TTC549 (cell line): Measurements from ENCODE around the gene GPAM.
"Not testable (repeated sequence)": the region's sequence is repeated elsewhere in the genome, so short reads cannot be mapped to it uniquely, and the experiment has no call there.

ENCODE experiments used
- FAIRE-seq: peaks from 2 replicates; lab custom pipeline; 2012; peaks lifted over from hg19 to GRCh38; lab: Jason Lieb, UNC

Gene GPAM

DNA sequence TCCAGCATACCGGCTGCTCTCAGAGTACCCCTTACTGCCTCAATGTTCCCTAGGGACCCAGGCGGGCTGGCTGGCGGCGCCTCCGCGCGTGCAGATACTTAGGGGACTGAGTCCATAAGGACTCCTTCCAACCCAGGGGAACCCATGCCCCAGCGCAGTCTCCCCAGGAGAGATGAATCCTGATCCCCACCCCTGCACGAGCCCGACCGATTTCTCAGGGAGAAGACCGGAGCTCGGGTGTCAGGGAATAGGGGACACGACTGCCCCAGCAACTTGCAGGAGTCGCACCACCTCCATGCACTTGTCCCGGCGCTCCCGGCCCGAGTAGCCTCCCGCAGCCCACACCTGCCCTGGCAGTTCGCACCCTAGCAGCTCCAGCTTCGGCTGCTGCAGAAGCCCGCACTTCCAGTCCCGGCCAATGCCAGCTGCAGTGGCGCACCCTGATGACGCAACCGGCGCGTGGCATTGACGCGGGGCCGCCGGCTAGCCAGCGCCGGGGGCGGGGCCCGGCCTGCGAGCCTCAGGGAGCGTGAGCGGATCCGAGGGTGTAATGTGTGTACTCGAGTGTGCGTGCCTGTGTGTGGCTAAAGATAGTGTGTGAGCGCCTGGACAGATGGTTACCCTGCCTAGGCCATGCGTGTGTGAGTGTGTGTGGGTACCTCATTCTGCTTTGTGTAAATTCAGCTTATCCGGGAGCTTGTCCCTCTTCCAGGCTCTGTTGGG, at the start of gene GPAM:
Gene GPAM, minus strand, starts transcription at position 437 of the 723 bp plus-strand sequence. CDS start 1,981 bp downstream, outside the sequence.
- no peak for FAIRE-seq

DNA sequence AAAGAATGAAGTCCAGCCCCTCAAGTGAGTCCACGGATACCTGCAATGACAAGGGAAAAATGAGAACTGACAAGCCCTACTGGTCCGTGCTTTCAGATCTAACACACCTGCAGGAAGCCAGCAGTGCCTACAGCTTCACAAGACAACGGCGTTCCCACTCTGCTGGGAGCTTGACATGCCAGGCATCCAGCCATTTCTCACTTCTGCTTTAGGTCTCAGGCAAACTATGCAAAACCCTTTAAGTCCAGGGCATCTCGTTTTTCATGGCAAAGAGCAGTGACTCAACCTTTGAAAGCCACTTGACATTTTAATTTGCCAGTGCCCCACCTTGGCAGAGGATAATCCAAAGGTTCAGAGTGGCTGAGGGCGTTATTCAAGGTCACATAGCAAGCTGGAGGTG, 49.1 kb upstream of the GPAM start:
- FAIRE-seq: no peak

DNA sequence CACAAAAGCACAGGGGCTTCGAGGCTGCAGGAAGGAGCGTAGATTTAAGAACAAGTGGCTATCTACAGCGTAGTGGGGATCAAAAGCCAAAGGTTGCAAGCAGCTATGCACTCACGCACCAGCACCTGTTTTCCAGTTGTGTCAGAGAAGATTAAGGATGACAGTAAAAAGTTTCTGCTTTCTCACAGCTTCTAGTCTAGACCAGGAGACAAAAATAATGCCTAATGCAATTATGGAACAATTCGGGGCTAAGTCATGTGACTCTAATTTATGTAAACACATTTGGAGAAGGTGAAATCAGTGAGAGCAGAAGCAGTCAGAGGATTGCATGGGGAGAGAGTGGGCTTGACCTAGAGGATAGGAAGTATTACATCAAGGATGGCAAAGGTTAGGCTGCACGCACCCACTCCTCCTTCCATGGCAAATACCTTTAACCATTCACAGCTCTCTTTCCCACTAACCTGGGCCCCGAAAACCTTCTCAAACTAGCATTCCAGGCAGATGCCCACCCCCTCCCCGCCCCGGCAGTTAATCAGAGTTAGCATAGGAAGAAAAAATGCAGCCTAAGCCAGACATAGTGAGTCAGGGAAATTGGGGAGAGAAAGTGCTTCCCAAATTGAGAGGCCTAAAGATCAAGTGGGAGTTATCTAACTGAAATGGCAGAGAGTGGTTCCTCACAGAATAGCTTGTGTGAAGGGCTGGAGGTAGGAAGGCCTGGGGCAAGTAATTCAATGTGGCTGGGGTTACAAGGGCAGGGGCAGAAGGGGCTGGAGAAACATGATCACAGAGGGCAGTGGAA, 48.2 kb upstream of the GPAM start:
- no peak for FAIRE-seq

DNA sequence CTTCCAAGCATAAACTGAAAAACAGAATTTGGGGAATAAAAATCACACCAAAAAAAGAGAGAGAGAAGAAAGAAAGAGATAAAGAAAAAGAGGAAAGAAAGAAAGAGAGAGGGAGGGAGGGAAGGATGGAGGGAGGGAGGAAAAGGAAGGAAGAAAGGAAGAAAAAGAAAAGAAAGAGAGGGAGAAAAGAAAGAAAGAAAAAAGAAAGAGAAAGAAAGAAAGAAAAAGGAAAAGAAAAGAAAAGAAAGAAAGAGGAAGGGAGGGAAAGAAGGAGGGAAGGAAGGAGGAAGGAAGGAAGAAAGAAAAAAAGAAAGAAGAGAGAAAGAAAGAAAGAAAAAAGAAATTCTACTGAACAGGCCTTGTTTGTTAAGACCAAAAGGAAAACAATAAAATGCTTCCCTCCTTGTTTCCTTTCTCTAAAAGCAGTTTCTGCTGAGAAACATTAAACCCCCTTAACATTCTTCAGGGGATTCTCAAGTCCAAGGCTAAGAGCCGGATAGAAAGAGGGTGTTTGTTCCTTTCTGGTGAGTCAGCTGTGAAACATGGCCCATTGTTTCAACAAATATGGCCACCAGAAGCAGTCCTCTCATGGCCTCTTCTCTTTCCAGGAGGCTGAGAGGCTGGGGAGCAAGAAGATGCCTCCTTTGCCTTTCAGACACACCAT, 46.9 kb upstream of the GPAM start:
- no peak for FAIRE-seq

GRCh38 chr10:112229901-112230300, 46.3 kb upstream of the GPAM start:
- no peak for FAIRE-seq

DNA sequence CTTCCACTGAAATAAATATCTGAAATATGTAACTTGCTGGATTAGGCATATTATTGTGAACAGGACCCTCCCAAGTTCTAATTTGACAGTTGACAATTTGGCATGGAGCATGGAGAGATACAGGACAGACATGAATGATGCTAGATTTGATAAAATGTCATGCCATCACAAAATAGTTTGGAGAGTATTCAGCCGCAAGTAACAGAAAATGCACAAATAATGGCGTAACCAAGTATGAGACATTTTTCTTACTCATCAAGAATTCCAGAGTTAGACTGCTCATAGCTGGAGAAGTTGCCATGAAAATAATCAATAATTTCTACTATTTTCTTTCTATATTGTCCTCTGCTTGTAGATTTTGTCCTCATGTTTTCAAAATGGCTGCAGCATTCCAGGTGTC, 45.5 kb upstream of the GPAM start:
- FAIRE-seq: no peak

DNA sequence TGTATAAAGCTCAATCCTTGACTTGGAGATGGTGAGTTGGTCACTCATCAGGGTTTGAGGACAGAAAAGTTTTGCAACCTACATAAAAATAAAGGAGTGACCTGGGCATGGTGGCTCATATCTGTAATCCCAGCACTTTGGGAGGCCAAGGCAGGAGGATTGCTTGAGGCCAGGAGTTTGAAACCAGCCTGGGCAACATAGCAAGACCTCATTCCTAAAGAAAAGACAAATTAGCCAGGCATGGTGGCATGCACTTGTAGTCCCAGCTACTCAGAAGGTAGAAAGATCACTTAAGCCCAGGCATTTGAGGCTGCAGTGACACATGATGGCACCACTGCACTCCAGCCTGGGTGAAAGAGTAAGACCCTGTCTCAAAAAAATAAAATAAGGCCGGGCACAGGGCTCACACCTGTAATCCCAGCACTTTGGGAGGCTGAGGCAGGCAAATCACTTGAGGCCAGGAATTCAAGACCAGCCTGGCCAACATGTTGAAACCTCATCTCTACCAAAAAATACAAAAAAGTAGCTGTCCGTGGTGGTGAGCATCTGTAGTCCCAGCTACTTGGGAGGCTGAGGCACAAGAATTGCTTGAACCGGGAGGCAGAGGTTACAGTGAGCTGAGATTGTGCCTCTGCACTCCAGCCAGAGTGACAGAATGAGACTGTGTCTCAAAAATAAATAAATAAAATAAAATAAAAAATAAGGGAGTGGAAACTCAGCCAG, 45.0 kb upstream of the GPAM start:
- not testable (repeated sequence) for FAIRE-seq

- FAIRE-seq: no peak
Measured at GRCh38 chr10:112227331-112227987, 43.9 kb upstream of the GPAM start.

- no peak for FAIRE-seq
Measured at GRCh38 chr10:112226439-112227248, 43.1 kb upstream of the GPAM start.

DNA sequence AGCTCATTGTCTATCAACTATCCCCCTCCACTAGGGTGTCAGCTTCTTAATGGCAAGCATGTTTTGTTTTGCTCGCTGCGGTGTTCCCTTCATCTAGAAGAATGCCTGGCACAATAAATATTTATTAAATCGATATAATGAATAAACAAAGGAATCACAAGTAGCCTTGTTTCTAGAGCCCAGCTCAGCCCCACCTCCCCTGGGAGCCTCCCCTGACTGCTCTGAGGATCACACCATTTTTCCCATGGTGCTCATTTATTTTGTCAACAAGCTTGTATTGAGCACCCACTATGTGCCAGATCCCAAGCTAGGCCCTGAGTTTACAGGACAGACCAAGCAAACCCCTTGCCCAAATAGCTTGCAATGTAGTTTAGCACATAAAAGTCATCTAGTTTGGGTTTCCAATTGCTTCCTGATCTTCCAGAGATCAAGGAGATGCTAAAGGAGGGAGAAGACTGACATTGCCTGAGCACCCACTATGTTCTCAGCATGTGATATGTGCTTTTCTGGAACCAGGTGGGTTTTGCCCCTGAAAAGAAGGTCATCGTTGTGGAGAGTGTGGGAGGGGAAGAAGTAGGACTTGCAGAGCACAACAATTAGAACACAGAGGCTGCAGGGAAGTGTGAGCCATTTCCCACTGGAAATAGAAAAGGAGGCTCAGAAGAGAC, 42.3 kb upstream of the GPAM start:
- FAIRE-seq: no peak

- FAIRE-seq: no peak
Measured at GRCh38 chr10:112224933-112225529, 41.5 kb upstream of the GPAM start.

DNA sequence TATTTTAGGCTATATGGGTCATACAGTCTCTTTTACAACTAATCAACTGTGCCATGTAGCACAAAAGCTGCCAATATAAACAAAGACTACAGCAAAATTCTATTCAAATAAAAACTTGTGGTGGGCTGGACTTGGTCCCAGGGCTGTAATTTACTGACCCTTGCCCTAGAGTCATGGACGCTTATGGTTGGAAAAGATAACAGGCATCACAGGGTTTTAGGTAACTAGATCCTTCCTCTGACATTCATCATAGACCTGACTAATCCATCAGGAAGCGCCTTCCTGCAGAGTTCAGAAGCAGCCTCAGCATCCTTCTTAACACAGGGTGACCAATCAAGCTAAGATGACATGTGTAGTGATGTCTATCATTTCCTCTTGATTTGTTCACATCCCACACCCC, 40.2 kb upstream of the GPAM start:
- FAIRE-seq: no peak

DNA sequence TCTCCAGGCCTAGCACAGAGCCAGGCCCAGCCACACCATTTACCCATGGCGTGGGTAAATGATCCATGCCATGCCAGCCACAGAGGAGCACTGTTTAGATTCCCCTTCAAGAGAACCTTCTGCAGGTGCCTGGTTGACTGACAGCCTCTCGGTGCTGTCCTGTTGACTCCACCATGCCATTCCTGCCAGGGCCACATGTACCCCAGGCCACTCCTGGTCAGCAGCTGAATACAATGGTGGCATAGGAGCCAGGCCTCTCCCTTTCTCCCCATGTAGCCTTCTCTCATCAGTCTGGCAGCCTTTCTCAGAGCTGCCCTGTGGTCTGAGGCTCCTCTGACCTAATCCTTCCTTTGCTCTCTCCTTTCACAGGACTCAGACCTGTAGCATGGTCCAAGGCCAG, 39.2 kb upstream of the GPAM start:
- no peak for FAIRE-seq

GRCh38 chr10:112221545-112221944, 38.0 kb upstream of the GPAM start:
- no peak for FAIRE-seq

DNA sequence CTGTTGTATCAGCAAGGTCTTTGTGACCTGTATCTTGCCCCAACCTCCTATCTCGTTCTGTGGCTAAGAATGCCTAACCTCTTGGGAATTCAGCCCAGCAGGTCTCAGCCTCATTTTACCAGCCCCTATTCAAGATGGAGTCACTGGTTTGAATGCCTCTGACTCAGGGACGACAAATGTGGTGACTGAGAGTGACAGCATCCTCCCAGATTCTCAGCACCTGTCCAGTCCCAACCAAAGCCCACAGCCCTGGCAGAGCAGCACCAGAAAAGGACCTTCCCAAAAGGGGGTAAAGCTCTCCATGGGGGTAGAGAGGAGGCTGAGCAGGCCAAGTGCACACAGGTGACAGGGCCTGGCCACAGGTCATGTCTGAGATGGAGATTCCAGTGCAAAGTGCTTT, 35.4 kb upstream of the GPAM start:
- FAIRE-seq: no peak

- FAIRE-seq: no peak
Measured at GRCh38 chr10:112218036-112218390, 34.4 kb upstream of the GPAM start.

DNA sequence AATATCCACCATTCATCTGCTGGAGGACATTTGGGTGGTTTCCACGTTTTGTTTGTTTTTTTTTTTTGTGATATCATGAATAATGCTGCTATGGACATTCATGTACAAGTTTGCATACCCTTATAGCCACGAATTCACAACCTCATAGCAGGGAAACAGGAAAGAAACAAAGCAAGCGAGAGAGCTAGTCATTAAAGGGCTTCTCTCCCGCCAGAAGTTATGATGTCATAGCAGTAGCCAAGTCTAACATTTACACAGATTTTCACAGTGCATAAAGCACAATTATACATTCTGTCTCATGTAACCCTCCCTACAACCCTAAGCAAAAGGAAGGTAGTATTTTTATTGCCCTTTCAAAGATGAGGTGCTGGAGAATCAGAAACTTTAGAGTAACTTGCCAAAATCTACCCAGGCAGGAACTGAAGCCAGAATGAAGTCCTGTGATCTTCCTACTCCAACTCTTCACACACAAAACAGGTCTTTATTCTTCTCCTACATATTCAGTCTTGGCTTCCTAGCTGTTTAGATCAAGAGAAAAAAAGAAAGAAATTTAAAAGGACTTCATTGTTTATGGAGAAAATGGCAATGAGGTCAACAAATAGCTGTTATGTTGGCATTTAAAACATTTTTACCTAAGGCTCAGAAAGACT, 33.9 kb upstream of the GPAM start:
- FAIRE-seq: no peak

DNA sequence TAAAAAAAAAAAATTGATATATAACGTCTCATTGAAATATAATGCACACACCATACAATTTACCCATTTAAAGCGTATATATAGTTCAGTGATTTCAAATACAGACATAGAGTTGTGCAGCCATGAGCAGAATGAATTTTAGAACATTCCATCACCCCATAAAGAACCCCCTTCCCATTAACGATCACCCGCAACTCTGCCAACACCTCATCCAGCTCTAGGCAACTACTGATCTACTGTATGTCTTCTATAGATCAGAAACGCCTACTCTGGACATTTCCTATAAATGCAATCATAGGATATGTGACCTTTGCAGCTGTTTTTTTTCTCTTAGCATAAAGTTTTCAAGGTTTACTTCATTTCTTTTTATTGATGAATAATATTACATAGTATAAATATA, 33.4 kb upstream of the GPAM start:
- FAIRE-seq: no peak

DNA sequence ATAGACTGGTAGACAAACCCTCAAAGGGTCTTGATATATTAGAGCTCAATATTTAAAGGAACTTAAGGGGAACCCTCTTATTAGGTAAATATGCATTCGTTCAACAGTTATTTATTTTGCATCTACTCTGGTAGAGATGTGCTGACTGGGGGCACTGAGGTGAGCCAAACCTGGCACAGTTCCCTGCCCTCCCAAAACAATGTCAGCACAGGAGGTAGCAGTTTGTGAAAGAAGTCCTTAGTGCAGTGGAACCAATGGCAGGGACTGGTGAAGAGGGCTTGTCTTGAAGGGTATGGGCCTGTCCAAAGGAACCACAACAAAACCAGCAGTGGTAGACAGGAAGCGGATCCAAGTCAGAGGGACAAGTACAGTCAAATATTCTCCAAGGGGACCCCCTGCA, 32.6 kb upstream of the GPAM start:
- FAIRE-seq: no peak

DNA sequence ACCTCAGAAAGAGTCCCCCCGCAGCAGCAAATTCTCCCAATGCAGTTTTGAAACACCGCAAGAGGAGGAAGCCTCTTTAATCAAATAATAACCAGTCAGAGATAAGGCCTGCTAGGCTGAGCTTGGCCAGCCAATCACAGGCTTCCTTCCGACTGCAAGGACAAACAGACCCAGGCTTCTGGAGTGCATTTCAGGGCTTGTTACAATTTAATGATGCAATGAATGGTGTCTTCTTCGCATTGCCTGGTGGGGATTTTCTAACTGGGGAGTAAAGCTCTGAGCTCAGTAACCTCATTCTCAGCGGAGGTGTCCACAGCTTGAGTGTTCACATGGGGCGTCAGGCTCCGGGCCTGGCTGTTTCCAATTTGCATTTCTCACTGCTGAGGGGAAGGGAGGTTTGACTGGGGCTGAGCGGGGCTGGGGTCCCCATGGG, 31.8 kb upstream of the GPAM start:
- no peak for FAIRE-seq
